Astrocyte (in vitro differentiated cells and primary cell): ENCODE results near the gene PTRH1. TPM values are rescaled to one million over a fixed set of nuclear protein-coding genes. Genes with fewer than 3 reads are reported as not detected.

Experiments
- DNase-seq: peaks from one replicate; pipeline ENCODE4 v3.0.0-alpha.2; 2010; ENCODE audit warnings: low read depth
- FAIRE-seq: peaks from 2 replicates; lab custom pipeline; 2011; peaks lifted over from hg19 to GRCh38; lab: Jason Lieb, UNC
- H2AFZ ChIP-seq: 2 replicates; pipeline ENCODE4 v1.6.0; 2012; ENCODE audit warnings: low read depth, low read length, inconsistent platforms
- H3K27ac ChIP-seq: 2 replicates; pipeline ENCODE4 v1.5.1; 2011; ENCODE audit warnings: low read depth, low read length, inconsistent platforms
- H3K27me3 ChIP-seq: 2 replicates; pipeline ENCODE4 v1.6.0; 2011; ENCODE audit warnings: low read length, inconsistent platforms; ENCODE audit not compliant: insufficient read depth
- H3K36me3 ChIP-seq: 2 replicates; pipeline ENCODE4 v1.5.1; 2011; ENCODE audit warnings: low read length, inconsistent platforms; ENCODE audit not compliant: insufficient read depth
- H3K4me1 ChIP-seq: 2 replicates; pipeline ENCODE4 v1.5.1; 2011; ENCODE audit warnings: low read length, inconsistent platforms; ENCODE audit not compliant: insufficient read depth
- H3K4me2 ChIP-seq: 2 replicates; pipeline ENCODE4 v1.6.0; 2012; ENCODE audit warnings: low read length, inconsistent platforms
- H3K4me3 ChIP-seq: 2 replicates; pipeline ENCODE4 v1.5.1; 2011; ENCODE audit warnings: low read depth, mild to moderate bottlenecking, low read length, inconsistent platforms; ENCODE audit not compliant: insufficient read depth
- H3K79me2 ChIP-seq: 2 replicates; pipeline ENCODE4 v1.6.0; 2012; ENCODE audit warnings: mild to moderate bottlenecking, low read length, inconsistent platforms; ENCODE audit not compliant: insufficient read depth
- H3K9ac ChIP-seq: 2 replicates; pipeline ENCODE4 v1.6.0; 2012; ENCODE audit warnings: mild to moderate bottlenecking, low read length, inconsistent platforms
- H3K9me3 ChIP-seq: 2 replicates; pipeline ENCODE4 v1.5.1; 2012; ENCODE audit warnings: low read depth, mild to moderate bottlenecking, low read length, inconsistent platforms; ENCODE audit not compliant: insufficient read depth
- H4K20me1 ChIP-seq: 2 replicates; pipeline ENCODE4 v1.6.0; 2012; ENCODE audit warnings: low read length, inconsistent platforms; ENCODE audit not compliant: insufficient read depth
- H3K27ac Mint-ChIP-seq: one replicate; pipeline ENCODE4 v1.8.0; 2021; ENCODE audit warnings: mild to moderate bottlenecking, mixed read lengths; ENCODE audit not compliant: unreplicated experiment
- H3K27me3 Mint-ChIP-seq: one replicate; pipeline ENCODE4 v1.8.0; 2021; ENCODE audit warnings: low read depth, mixed read lengths; ENCODE audit not compliant: unreplicated experiment
- H3K36me3 Mint-ChIP-seq: one replicate; pipeline ENCODE4 v1.8.0; 2021; ENCODE audit warnings: low read depth, mixed read lengths; ENCODE audit not compliant: unreplicated experiment
- H3K4me1 Mint-ChIP-seq: one replicate; pipeline ENCODE4 v1.8.0; 2021; ENCODE audit warnings: low read depth, mixed read lengths; ENCODE audit not compliant: unreplicated experiment
- H3K4me3 Mint-ChIP-seq: one replicate; pipeline ENCODE4 v1.8.0; 2021; ENCODE audit warnings: mild to moderate bottlenecking, moderate library complexity, mixed read lengths; ENCODE audit not compliant: unreplicated experiment
- H3K9me3 Mint-ChIP-seq: one replicate; pipeline ENCODE4 v1.8.0; 2021; ENCODE audit warnings: mild to moderate bottlenecking, mixed read lengths; ENCODE audit not compliant: unreplicated experiment
- EZH2 ChIP-seq: IDR thresholded peaks from 2 replicates; pipeline ENCODE4 v1.6.1; 2012; ENCODE audit warnings: mild to moderate bottlenecking, low read length, inconsistent platforms; ENCODE audit not compliant: insufficient read depth
- total RNA-seq: library from RNA; stranded (reverse); gene quantifications from 2 replicates; pipeline ENCODE4 v1.2.1, GENCODE V29; 2021
- TF ChIP-seq, protein P1 (sequence below): IDR thresholded peaks from 2 replicates; pipeline ENCODE4 v1.5.1; 2011; ENCODE audit warnings: low read depth, mild to moderate bottlenecking, inconsistent platforms, low read length, moderate library complexity; ENCODE audit not compliant: insufficient read depth

PTRH1 gene
- total RNA-seq, 1 donor from 2014 or later: 9.9 TPM

DNA sequence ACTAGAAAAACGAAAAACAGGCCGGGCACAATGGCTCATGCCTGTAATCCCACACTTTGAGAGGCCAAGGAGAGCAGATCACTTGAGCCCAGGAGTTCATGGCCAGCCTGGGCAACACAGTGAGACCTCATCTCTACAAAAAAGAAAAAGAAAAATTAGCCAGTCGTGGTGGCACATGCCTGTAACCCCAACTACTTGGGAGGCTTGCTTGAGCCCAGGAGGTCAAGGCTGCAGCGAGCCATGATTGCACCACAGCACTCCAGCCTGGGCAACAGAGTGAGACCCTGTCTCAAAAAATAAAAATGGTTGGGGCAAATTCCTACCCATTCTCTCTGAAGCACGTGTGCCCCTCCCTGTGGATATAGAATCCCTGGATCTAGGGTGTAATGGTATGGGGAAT, 17.1 kb downstream of the PTRH1 start:
- FAIRE-seq (no peak), DNase-seq (no peak)
- H2AFZ ChIP-seq: no peak overlapping the region
- peaks cover 4% of the 10 kb centered on the region for H3K36me3 Mint-ChIP-seq
- H3K4me2 ChIP-seq: no peak overlapping the region
- no peak overlapping the region for H3K27ac ChIP-seq
- no peak overlapping the region for H3K9ac ChIP-seq
- peaks cover 4% of the 10 kb centered on the region for H3K9me3 Mint-ChIP-seq
- H3K9me3 ChIP-seq: no peaks in the 10 kb centered on the region
- no peak overlapping the region for H3K4me3 Mint-ChIP-seq
- no peaks in the 10 kb centered on the region for H3K4me1 Mint-ChIP-seq
- H3K4me3 ChIP-seq: no peak overlapping the region
- peaks cover 9% of the 10 kb centered on the region for H3K4me1 ChIP-seq
- H3K27me3 ChIP-seq: no peaks in the 10 kb centered on the region
- H3K27ac Mint-ChIP-seq: no peak overlapping the region
- no peaks in the 10 kb centered on the region for H4K20me1 ChIP-seq
- no peaks in the 10 kb centered on the region for H3K36me3 ChIP-seq
- H3K27me3 Mint-ChIP-seq: peaks cover 4% of the 10 kb centered on the region
- TF ChIP-seq, protein P1, sequence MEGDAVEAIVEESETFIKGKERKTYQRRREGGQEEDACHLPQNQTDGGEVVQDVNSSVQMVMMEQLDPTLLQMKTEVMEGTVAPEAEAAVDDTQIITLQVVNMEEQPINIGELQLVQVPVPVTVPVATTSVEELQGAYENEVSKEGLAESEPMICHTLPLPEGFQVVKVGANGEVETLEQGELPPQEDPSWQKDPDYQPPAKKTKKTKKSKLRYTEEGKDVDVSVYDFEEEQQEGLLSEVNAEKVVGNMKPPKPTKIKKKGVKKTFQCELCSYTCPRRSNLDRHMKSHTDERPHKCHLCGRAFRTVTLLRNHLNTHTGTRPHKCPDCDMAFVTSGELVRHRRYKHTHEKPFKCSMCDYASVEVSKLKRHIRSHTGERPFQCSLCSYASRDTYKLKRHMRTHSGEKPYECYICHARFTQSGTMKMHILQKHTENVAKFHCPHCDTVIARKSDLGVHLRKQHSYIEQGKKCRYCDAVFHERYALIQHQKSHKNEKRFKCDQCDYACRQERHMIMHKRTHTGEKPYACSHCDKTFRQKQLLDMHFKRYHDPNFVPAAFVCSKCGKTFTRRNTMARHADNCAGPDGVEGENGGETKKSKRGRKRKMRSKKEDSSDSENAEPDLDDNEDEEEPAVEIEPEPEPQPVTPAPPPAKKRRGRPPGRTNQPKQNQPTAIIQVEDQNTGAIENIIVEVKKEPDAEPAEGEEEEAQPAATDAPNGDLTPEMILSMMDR: no peak
- no peak for TF ChIP-seq EZH2
- no peaks in the 10 kb centered on the region for H3K79me2 ChIP-seq

DNA sequence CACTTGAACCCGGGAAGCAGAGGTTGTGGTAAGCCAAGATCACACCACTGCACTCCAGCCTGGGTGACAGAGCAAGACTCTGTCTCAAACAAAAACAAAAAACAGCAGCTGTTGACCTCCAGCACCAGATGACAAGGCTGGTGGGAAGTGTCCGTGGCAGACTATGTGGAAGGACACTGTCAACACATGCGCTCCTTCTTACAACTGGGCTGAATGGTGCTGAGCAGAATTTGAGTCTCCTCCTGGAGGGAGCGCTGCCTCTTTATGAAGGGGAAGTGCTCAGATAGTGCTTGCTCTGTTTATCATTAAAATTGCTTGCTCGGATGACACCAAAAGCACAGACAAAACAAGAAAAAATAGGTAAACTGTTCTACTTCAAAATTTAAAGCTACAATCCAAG, 17.9 kb downstream of the PTRH1 start:
- no peak overlapping the region for H3K4me3 ChIP-seq
- no peak for TF ChIP-seq EZH2
- TF ChIP-seq, protein P1: no peak
- no peak overlapping the region for H2AFZ ChIP-seq
- peaks cover 9% of the 10 kb centered on the region for H3K4me1 ChIP-seq
- no peaks in the 10 kb centered on the region for H3K79me2 ChIP-seq
- Mint-ChIP-seq H3K36me3 (peaks cover 10% of the 10 kb centered on the region), H3K4me1 (no peaks in the 10 kb centered on the region), H3K9me3 (peaks cover 2% of the 10 kb centered on the region), H3K27ac (no peak overlapping the region), H3K27me3 (peaks cover 2% of the 10 kb centered on the region), H3K4me3 (no peak overlapping the region)
- no peaks in the 10 kb centered on the region for H3K36me3 ChIP-seq
- no peaks in the 10 kb centered on the region for H3K27me3 ChIP-seq
- H4K20me1 ChIP-seq: no peaks in the 10 kb centered on the region
- FAIRE-seq: no peak
- no peak for DNase-seq
- H3K27ac ChIP-seq: no peak overlapping the region
- no peak overlapping the region for H3K4me2 ChIP-seq
- H3K9ac ChIP-seq: no peak overlapping the region
- H3K9me3 ChIP-seq: no peaks in the 10 kb centered on the region

DNA sequence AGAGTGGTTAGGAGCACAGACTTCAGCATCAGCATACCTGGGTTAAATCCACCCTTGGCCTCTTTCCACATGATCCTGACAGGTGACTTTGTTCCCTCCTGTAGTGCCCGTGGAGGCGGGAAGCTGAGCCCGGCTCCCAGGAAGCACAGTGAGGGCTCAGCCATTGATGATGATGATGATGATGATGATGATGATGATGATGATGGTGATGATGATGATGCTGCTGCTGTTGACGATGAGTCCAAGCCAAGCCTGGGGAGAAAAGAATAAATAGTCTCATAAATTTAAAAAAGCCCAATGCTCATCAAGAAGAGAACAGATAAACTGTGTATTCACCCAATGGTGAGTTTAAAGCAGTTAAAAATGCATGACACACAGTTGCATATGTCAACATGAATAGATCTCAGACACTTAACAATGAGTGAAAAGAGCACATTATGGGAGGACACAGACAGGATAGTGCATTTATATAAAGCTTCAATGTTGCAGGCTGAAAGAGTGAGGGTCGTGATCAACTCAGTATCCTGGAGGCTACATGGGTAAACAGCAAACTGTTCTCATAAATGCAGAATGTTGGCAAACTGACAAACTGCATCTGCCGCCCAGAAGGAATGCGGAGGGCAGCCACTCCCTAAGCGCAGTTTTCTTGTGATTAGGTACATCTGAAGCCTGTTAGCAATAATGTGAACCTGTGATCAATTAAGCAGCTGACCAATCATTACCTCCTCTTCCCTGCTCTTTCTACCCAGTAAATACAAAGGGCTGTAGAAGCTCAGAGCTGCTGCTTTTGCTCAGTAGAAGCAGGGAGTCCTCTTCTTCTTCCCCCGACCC, 20.4 kb downstream of the PTRH1 start:
- Histone ChIP-seq H3K4me1 (peaks cover 9% of the 10 kb centered on the region), H4K20me1 (no peaks in the 10 kb centered on the region), H3K27me3 (no peaks in the 10 kb centered on the region), H3K9me3 (no peaks in the 10 kb centered on the region), H3K9ac (no peak overlapping the region), H3K4me3 (no peak overlapping the region), H2AFZ (no peak overlapping the region), H3K4me2 (no peak overlapping the region), H3K27ac (no peak overlapping the region), H3K79me2 (no peaks in the 10 kb centered on the region), H3K36me3 (no peaks in the 10 kb centered on the region)
- no peak overlapping the region for H3K27ac Mint-ChIP-seq
- peaks cover 2% of the 10 kb centered on the region for H3K9me3 Mint-ChIP-seq
- no peaks in the 10 kb centered on the region for H3K4me1 Mint-ChIP-seq
- H3K4me3 Mint-ChIP-seq: no peak overlapping the region
- FAIRE-seq (no peak), DNase-seq (no peak)
- no peaks in the 10 kb centered on the region for H3K27me3 Mint-ChIP-seq
- H3K36me3 Mint-ChIP-seq: peaks cover 26% of the 10 kb centered on the region
- no peak for TF ChIP-seq EZH2
- TF ChIP-seq, protein P1: no peak
